Activated naive CD4-positive, alpha-beta T cell treated with anti-CD3 and anti-CD28 coated beads for 36 hours (primary cell): ENCODE data around the gene NXF1. TPM values are rescaled to one million over a fixed set of nuclear protein-coding genes. Genes with fewer than 3 reads are reported as not detected.
"Not testable (repeated sequence)": the region's sequence is repeated elsewhere in the genome, so short reads cannot be mapped to it uniquely, and the experiment has no call there.

ENCODE experiments used
- CTCF ChIA-PET: fragments of 350-600 bp; sonication (Branson Sonifier 250); formaldehyde crosslinking; loops from one replicate; lab custom pipeline; 2021; ENCODE audit warnings: antibody characterized with exemption; lab: Charles Lee
- DNase-seq: peaks from one replicate; pipeline ENCODE4 v3.0.0-alpha.2; 2020
- H3K27ac Mint-ChIP-seq: one replicate; pipeline ENCODE4 v1.8.0; 2021; ENCODE audit warnings: mild to moderate bottlenecking, mixed read lengths
- H3K27me3 Mint-ChIP-seq: one replicate; pipeline ENCODE4 v1.8.0; 2021; ENCODE audit warnings: low read depth, mixed read lengths
- H3K36me3 Mint-ChIP-seq: one replicate; pipeline ENCODE4 v1.8.0; 2021; ENCODE audit warnings: low read depth, mixed read lengths
- H3K4me1 Mint-ChIP-seq: one replicate; pipeline ENCODE4 v1.8.0; 2021; ENCODE audit warnings: low read depth, mixed read lengths
- H3K4me3 Mint-ChIP-seq: one replicate; pipeline ENCODE4 v1.8.0; 2021; ENCODE audit warnings: mild to moderate bottlenecking, moderate library complexity, mixed read lengths
- H3K9me3 Mint-ChIP-seq: one replicate; pipeline ENCODE4 v1.8.0; 2021; ENCODE audit warnings: mixed read lengths
- intact Hi-C: fragments of 100-400 bp; cut with micrococcal nuclease; formaldehyde crosslinking; loops from one replicate; pipeline ENCODE4 v1.15.1; 2023
- microRNA-seq: library from miRNA; unstranded; fragments of <30 nt; microRNA quantifications from one replicate; pipeline ENCODE4 v1.2.0, GENCODE V29; 2022; ENCODE audit warnings: borderline microRNAs expressed, borderline replicate concordance
- total RNA-seq, 2 experiments: library from RNA; stranded (reverse); gene quantifications; one replicate each; pipeline ENCODE4 v1.2.3, GENCODE V29; 2021

NXF1 gene
- total RNA-seq, 2 experiments from 2014 or later: 44.6 to 46.0 TPM

DNA sequence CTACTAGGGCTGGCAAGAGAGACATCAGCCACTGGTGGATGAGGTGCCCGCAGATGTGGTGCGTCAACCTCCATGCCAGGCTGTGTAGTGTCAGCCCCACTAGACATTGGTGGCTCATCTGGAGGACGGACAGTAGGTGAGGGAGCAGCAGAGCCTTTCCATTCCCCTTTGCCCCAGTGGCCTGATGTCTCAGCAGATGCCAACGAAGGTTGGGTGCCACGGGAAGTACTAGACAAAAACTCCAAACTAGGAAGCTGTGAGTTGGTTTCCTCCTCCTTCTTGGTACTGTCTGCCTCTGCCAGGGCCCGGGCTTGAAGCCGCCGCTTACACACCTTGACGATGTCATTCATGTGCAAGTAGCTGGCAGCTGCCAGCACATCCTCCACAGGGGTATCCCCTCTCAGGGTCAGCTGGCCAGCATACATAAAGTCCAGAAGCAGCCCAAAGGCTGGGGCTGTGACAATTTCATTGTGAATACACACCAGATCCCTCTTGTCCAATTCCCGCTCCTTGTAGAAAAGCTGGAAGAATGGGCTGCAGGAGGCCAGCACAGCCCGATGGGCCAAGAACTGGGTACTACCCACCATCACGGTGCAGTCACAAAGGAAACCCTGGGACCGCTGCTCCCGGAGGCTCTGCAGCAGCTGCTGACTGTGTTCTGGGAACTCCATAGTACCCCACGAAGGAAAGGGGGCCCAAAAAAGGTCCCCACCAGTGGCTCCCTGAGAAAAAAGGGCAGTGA, 52.1 kb downstream of the NXF1 start:
- peaks cover 2% of the 10 kb centered on the region for H3K36me3 Mint-ChIP-seq
- H3K9me3 Mint-ChIP-seq: no peaks in the 10 kb centered on the region

GRCh38 chr11:62752177-62752785, 53.0 kb downstream of the NXF1 start:
- no peaks in the 10 kb centered on the region for H3K9me3 Mint-ChIP-seq
- intact Hi-C loops: no loop called here
- DNase-seq: no peak
- H3K4me3 Mint-ChIP-seq: peak overlapping the region; percentile 21
- H3K4me1 Mint-ChIP-seq: peaks cover 40% of the 10 kb centered on the region
- CTCF ChIA-PET: interaction anchor here (1.9 to 3.6 kb wide), 2 partner anchors 18 to 34 kb away, joined by 16 to 18 read pairs; partner anchors contain the start of genes TAF6L and TMEM179B
- peaks cover 2% of the 10 kb centered on the region for H3K36me3 Mint-ChIP-seq
- no peak overlapping the region for H3K27ac Mint-ChIP-seq
- no peaks in the 10 kb centered on the region for H3K27me3 Mint-ChIP-seq

More for the DNA sequence above, 52.1 kb downstream of the NXF1 start:
- Mint-ChIP-seq H3K4me3 (peak overlapping the region; percentile 98), H3K27me3 (no peaks in the 10 kb centered on the region), H3K4me1 (peaks cover 38% of the 10 kb centered on the region), H3K27ac (peak overlapping the region; percentile 96)
- no peak for DNase-seq
- intact Hi-C loops: loop anchor here (1.0 kb wide), 1 partner anchor 8 kb away; the partner anchor contains the start of gene POLR2G
- CTCF ChIA-PET: interaction anchor here (1.0 to 3.6 kb wide), 6 partner anchors 9 to 59 kb away, joined by 3 to 18 read pairs (median 6); partner anchors contain the start of genes HNRNPUL2, TAF6L and TMEM179B

GRCh38 chr11:62749931-62750330, 55.3 kb downstream of the NXF1 start:
- H3K27me3 Mint-ChIP-seq, H3K27ac Mint-ChIP-seq, CTCF ChIA-PET, DNase-seq, H3K36me3 Mint-ChIP-seq, H3K9me3 Mint-ChIP-seq, intact Hi-C loops, H3K4me3 Mint-ChIP-seq: not testable (repeated sequence)
- H3K4me1 Mint-ChIP-seq: peaks cover 40% of the 10 kb centered on the region

GRCh38 chr11:62747475-62748160, 57.6 kb downstream of the NXF1 start:
- Mint-ChIP-seq H3K27me3 (no peaks in the 10 kb centered on the region), H3K4me3 (no peak overlapping the region), H3K9me3 (no peaks in the 10 kb centered on the region), H3K36me3 (peaks cover 2% of the 10 kb centered on the region), H3K27ac (no peak overlapping the region), H3K4me1 (peaks cover 26% of the 10 kb centered on the region)
- intact Hi-C loops: no loop called here
- DNase-seq: no peak
- CTCF ChIA-PET: interaction anchor here (0.6 to 1.4 kb wide), 4 partner anchors 15 to 120 kb away, joined by 3 to 4 read pairs (median 4); no protein-coding TSS in a partner anchor

Small RNA genes within 50 kb of the gene (microRNA-seq; reads per million reads assigned to microRNA genes)
- gene MIR6514: 2.2 reads per million
- gene MIR6748: not detected

Other genes with a start within 250 kb of the NXF1 start
- gene EEF1G, start 231.5 kb downstream of the NXF1 start, total RNA-seq: 1,000 to 10,000 TPM; 2,282 to 2,440 TPM
- 10 to 100 TPM; 38.2 to 42.0 TPM for gene TUT1, start 213.9 kb downstream of the NXF1 start, total RNA-seq
- 100 to 1,000 TPM; 191 to 197 TPM for gene MTA2, start 203.6 kb downstream of the NXF1 start, total RNA-seq
- 10 to 100 TPM; 81.8 to 97.1 TPM for gene EML3, start 192.7 kb downstream of the NXF1 start, total RNA-seq
- gene ROM1, start 192.2 kb downstream of the NXF1 start, total RNA-seq: 1 to 10 TPM in 1 of 2 experiments, under 1 TPM in 1; 0.52 to 1.0 TPM
- 10 to 100 TPM; 43.1 to 45.7 TPM for gene B3GAT3, start 183.5 kb downstream of the NXF1 start, total RNA-seq
- gene GANAB, start 158.8 kb downstream of the NXF1 start, total RNA-seq: 100 to 1,000 TPM; 221 to 230 TPM
- 10 to 100 TPM; 12.5 to 12.8 TPM for gene INTS5, start 152.1 kb downstream of the NXF1 start, total RNA-seq
- 10 to 100 TPM; 73.5 to 76.5 TPM for gene C11orf98, start 140.2 kb downstream of the NXF1 start, total RNA-seq
- 10 to 100 TPM; 35.2 to 44.0 TPM for gene CSKMT, start 140.1 kb downstream of the NXF1 start, total RNA-seq
- 1 to 10 TPM; 6.0 to 6.4 TPM for gene UQCC3, start 133.8 kb downstream of the NXF1 start, total RNA-seq
- 1 to 10 TPM; 4.4 to 6.1 TPM for gene LBHD1, start 133.2 kb downstream of the NXF1 start, total RNA-seq
- 100 to 1,000 TPM; 121 to 124 TPM for gene UBXN1, start 126.4 kb downstream of the NXF1 start, total RNA-seq
- under 1 TPM in 1 of 2 experiments, not detected in 1; 0.10 TPM for gene LRRN4CL, start 115.9 kb downstream of the NXF1 start, total RNA-seq
- gene BSCL2, start 98.0 kb downstream of the NXF1 start, total RNA-seq: 10 to 100 TPM; 13.8 to 17.3 TPM
- gene GNG3, start 97.8 kb downstream of the NXF1 start, total RNA-seq: not detected
- 10 to 100 TPM; 58.6 to 61.5 TPM for gene HNRNPUL2, start 78.0 kb downstream of the NXF1 start, total RNA-seq
- gene TTC9C, start 77.0 kb downstream of the NXF1 start, total RNA-seq: 10 to 100 TPM; 46.6 to 49.5 TPM
- gene ZBTB3, start 51.3 kb downstream of the NXF1 start, total RNA-seq: 10 to 100 TPM; 12.1 to 13.5 TPM
- gene POLR2G, start 43.9 kb downstream of the NXF1 start, total RNA-seq: 100 to 1,000 TPM; 131 to 135 TPM
- 10 to 100 TPM in 1 of 2 experiments, 1 to 10 TPM in 1; 8.9 to 10.5 TPM for gene TAF6L, start 34.0 kb downstream of the NXF1 start, total RNA-seq
- gene TMEM179B, start 18.0 kb downstream of the NXF1 start, total RNA-seq: 10 to 100 TPM; 13.9 to 15.2 TPM
- 1 to 10 TPM; 7.0 to 7.7 TPM for gene TMEM223, start 13.4 kb downstream of the NXF1 start, total RNA-seq
- 10 to 100 TPM; 22.7 to 23.0 TPM for gene STX5, start 26.6 kb upstream of the NXF1 start, total RNA-seq
- not detected for gene TEX54, start 27.4 kb upstream of the NXF1 start, total RNA-seq
- 10 to 100 TPM; 74.4 to 78.7 TPM for gene WDR74, start 34.1 kb upstream of the NXF1 start, total RNA-seq
- 100 to 1,000 TPM; 419 to 472 TPM for gene SLC3A2, start 75.5 kb upstream of the NXF1 start, total RNA-seq
- not detected for gene CHRM1, start 115.9 kb upstream of the NXF1 start, total RNA-seq
- not detected for gene SLC22A6, start 179.5 kb upstream of the NXF1 start, total RNA-seq
- gene SLC22A8, start 210.4 kb upstream of the NXF1 start, total RNA-seq: not detected